Keratinocyte (primary cell): ENCODE measurements around the gene PTMA.

Experiments used
- CTCF ChIP-seq, 3 experiments: IDR thresholded peaks in 1 of 3; conservative IDR thresholded peaks in 1 of 3; optimal IDR thresholded peaks in 1 of 3; 2 replicates in 2 of 3; 3 replicates in 1 of 3; pipeline versions ENCODE3 to v1.5.1; 2011; ENCODE audit warnings: low read length in 3 of 3, mild to moderate bottlenecking in 3 of 3, moderate library complexity in 2 of 3, control low read depth in 1 of 3, inconsistent platforms in 1 of 3; ENCODE audit not compliant: insufficient read depth in 2 of 3; ENCODE audit errors: extremely low read depth in 1 of 3
- EZH2 ChIP-seq: IDR thresholded peaks from one replicate; pipeline ENCODE4 v1.6.1; 2012; ENCODE audit warnings: inconsistent platforms, mild to moderate bottlenecking, low read length, moderate library complexity

DNA sequence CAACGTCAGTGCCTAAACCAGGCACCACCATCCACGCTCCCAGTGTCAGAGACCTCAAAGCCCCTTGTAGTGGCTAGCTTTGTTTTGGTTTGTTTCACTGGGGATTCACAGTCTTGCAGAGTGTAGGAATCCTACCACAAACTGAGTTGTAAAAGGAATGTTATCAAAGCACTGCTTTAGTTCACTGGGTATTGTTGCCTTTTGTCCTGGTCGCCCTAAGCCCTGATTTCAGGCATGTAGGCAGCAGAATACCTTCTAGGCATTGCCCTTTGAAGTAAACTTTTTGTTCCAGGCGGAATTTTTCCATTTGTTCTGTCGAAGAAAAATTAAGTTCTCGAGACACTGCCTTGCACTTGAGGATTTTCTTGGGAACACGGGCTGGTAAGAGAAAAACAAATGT lies 29.4 kb downstream of the PTMA start:
- TF ChIP-seq CTCF (optimal IDR thresholded peaks at IDR 0.05 in 1 of 3, IDR thresholded peaks at IDR 0.05 in 1 of 3, conservative IDR thresholded peaks at IDR 0.05 in 1 of 3; ENCODE audit: extremely low read depth in 1 of 3, insufficient read depth in 2 of 3, low read length in 3 of 3): no peak
- TF ChIP-seq EZH2: no peak
